Hepatocyte (in vitro differentiated cells): ENCODE results near the gene ERVFRD-1.

Experiments
- CTCF ChIP-seq: fragments of 200-600 bp; sonication (generic); IDR thresholded peaks from 2 replicates; pipeline ENCODE4 v1.5.1; 2016; ENCODE audit warnings: antibody characterized with exemption, mild to moderate bottlenecking; ENCODE audit not compliant: poor library complexity
- EZH2 ChIP-seq: fragments of 200-600 bp; sonication (generic); IDR thresholded peaks from 2 replicates; pipeline ENCODE4 v1.6.1; 2016; ENCODE audit warnings: antibody characterized with exemption, mild to moderate bottlenecking, borderline replicate concordance
- EZH2phosphoT487 ChIP-seq: fragments of 200-600 bp; sonication (generic); IDR thresholded peaks from one replicate; pipeline ENCODE4 v1.6.1; 2018; ENCODE audit warnings: antibody characterized with exemption, mild to moderate bottlenecking, low read depth, moderate library complexity; ENCODE audit not compliant: unreplicated experiment, severe bottlenecking

GRCh38 chr6:11155589-11155988, 44.1 kb upstream of the ERVFRD-1 start:
- TF ChIP-seq CTCF = no peak
- TF ChIP-seq EZH2phosphoT487 = no peak
- TF ChIP-seq EZH2 = no peak
